GM19397 (cell line): ENCODE measurements around the gene PDLIM5.
"Not testable (repeated sequence)": the region's sequence is repeated elsewhere in the genome, so short reads cannot be mapped to it uniquely, and the experiment has no call there.

Experiments used
- ATAC-seq: cut with Tn5 transposase; IDR thresholded peaks from one replicate; pipeline ENCODE4 v1.9.1; 2021; ENCODE audit warnings: mild to moderate bottlenecking, moderate library complexity; ENCODE audit not compliant: unreplicated experiment

The PDLIM5 gene

GRCh38 chr4:94639298-94639697, 187.6 kb downstream of the PDLIM5 start:
- no peak for ATAC-seq

GRCh38 chr4:94640151-94640550, 188.4 kb downstream of the PDLIM5 start:
- ATAC-seq: no peak

- ATAC-seq: no peak
These were observed 190.2 kb downstream of the PDLIM5 start for GRCh38 chr4:94641702-94642560.

GRCh38 chr4:94642561-94642866, 190.8 kb downstream of the PDLIM5 start:
- ATAC-seq: no peak

GRCh38 chr4:94648699-94649098, 197.0 kb downstream of the PDLIM5 start:
- no peak for ATAC-seq

- ATAC-seq: no peak
These were observed 197.8 kb downstream of the PDLIM5 start for GRCh38 chr4:94649381-94650133.

- no peak for ATAC-seq
These were observed 198.4 kb downstream of the PDLIM5 start for GRCh38 chr4:94650134-94650495.

GRCh38 chr4:94650690-94651089, 198.9 kb downstream of the PDLIM5 start:
- no peak for ATAC-seq

GRCh38 chr4:94653095-94653649, 201.4 kb downstream of the PDLIM5 start:
- no peak for ATAC-seq

GRCh38 chr4:94653984-94654609, 202.4 kb downstream of the PDLIM5 start:
- no peak for ATAC-seq

GRCh38 chr4:94654714-94655113, 203.0 kb downstream of the PDLIM5 start:
- no peak for ATAC-seq

GRCh38 chr4:94660614-94661013, 208.9 kb downstream of the PDLIM5 start:
- ATAC-seq: no peak

GRCh38 chr4:94665021-94665420, 213.3 kb downstream of the PDLIM5 start:
- not testable (repeated sequence) for ATAC-seq

GRCh38 chr4:94665500-94666404, 214.0 kb downstream of the PDLIM5 start:
- no peak for ATAC-seq

- ATAC-seq: no peak
These were observed 217.0 kb downstream of the PDLIM5 start for GRCh38 chr4:94668724-94669123.

GRCh38 chr4:94669672-94670664, 218.2 kb downstream of the PDLIM5 start:
- ATAC-seq: no peak

- ATAC-seq: no peak
These were observed 219.4 kb downstream of the PDLIM5 start for GRCh38 chr4:94671113-94671512.

- no peak for ATAC-seq
These were observed 222.2 kb downstream of the PDLIM5 start for GRCh38 chr4:94673961-94674360.

- no peak for ATAC-seq
These were observed 225.2 kb downstream of the PDLIM5 start for GRCh38 chr4:94676970-94677369.
